ENCODE measurements around the gene RASD1.

The RASD1 gene, protein sequence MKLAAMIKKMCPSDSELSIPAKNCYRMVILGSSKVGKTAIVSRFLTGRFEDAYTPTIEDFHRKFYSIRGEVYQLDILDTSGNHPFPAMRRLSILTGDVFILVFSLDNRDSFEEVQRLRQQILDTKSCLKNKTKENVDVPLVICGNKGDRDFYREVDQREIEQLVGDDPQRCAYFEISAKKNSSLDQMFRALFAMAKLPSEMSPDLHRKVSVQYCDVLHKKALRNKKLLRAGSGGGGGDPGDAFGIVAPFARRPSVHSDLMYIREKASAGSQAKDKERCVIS
- total RNA-seq = 10.3 to 15.9 reads per million in 2 donors

DNA sequence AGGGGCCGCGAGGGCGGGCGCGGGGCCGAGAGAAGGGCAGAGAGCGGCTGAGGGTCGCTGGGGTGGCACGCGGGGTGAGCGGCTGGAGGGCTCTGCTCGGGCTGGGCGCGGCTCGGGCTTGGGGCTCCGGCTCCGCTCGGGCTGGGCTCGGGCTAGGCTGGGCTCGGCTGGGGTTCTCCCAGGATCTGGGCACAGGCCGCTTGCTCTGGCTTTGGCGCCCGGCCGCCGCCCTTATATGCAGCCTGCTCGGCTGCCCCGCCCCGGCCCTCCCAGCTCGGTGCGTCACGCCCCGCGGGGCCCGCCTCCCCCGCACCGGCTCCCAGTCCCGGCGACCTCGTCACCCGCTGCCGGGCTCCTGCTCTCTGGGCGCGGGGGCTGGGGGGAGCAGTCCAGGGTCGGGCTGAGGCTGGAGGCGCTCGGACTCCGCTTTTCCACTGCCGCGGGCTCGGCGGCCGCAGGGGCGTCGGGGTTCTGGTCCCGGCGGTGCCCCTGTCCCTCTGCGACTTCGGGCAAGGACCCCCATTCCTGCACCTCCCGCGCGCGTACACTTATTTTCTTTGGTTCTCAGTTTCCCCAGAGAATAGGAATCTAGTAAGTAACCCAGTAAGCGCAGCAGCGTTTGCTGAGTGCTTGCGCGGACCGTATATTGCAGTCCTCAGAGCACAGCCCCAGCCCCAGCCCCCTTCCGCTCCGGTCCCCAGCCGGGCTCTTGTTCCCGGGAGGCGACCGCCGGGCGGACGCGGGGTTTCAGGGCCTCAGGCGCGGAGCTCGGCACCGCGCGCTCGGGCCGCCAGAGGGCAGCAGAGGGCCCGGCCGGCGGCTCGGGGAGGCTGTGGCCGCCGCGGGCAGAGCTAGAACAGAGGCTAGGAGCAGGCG is at the start of gene RASD1:
RASD1 (minus strand) TSS at position 207 of the 876 bp plus-strand sequence. CDS start 214 bp downstream, outside the sequence.
- DNase-seq = peak; percentile 61 to 82 (median 70)

DNA sequence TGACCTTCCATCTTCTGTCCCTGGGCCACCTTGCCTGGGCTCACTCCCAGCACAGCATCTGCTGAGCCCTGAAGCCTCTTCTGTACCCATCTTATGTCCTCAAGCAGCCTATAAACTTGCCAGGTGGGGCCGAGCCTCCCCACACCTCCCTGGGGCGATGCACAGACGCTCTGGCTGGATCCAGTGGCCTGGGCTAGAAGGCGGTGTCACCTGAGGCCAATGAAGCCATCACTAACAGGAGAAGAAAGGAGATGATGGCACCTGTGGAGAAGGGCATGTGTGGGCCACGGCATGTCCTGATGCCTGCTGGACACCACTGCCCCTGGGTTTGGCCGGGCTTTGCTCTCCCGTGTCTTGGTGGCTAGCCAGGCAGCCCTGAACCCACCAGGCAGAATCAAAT is 49.8 kb upstream of the RASD1 start:
- no peak for DNase-seq

DNA sequence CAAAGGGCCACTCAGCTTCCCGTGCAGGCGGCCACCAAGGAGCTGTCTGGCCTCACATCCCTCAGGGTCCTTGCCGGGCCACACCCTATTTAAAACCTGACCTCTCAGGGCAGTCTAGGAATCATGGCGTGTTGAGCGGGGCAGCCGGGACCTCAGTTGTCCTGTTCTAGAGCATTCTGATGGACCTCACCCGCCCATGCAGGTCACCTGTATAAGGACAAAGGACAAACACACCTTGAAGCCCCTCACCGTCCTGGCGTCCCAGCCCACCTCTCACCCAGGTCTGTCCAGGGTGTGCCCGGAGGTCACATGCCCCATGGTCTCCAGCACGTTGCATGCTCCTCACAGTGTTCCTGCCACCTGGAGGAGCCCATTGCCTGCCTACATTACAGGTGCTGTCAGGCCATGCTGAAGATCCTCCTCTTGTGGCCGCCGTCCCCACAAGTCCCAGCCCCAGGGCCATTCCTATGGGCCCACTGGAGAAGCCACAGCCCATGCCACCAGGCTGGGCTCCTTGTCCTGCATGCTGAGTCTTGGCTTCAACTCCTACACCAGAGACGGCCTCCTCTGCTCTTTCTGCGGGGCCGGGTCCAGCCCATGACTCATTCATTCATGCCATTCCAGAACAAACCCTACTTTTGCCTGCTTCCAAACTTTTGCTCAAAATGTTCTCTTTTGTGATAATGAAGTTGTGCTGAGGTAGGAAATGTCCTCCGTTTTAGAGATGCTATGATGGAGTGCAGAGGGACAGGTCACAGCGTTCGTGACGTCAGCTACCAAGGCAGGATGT is 49.0 kb upstream of the RASD1 start:
- DNase-seq = no peak

DNA sequence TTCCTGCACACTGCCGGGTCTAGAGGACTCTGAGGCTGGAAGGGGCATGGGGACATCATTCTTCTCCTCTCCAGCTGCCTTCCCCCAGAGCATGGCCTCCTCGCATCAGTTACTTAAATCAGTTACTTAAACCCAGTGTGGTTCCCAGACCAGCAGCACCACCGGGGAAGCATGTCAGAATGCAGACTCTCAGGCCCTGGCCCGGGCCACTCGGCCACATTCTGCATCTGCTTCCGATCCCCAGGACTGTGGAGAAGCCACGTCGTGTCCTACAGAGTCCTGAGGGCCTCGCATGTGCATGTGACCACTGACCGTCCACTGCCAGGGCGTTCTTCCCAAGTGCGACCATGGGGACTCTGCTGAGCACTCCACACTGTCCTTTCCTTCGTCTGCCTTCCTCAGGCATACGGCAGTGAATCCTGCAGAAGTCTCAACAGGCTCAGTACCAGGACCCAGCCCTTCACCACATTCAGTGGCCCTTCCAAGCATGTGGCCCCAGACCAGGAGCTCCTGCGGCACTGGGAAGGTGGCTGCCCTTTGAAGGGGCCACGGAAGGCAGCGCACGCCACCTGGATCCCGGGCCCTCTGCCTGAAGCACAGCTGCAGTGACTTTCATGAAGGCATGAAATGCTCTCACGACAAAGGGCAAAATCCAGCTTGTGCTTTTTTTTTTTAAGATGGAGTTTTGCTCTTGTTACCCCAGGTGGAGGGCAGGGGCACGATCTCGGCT is 46.9 kb upstream of the RASD1 start:
- no peak for DNase-seq

DNA sequence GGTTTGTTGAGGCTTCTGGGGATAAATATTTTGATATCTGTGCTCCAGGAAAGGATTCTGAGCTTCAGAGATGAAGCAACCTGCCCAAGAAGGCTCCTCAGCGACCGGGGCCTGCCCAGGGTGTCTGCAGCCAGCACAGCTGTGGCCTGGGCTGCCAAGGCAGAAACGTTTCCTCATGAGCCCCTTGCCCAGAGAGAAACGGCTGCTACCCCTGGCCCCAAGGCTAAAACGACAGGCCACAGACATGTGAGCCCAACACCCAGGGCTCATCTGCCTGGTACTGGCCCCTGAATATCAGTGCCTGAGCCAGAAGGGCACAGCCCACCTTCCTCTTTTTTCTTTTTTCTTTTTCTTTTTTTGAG is 45.4 kb upstream of the RASD1 start:
- DNase-seq = no peak

DNA sequence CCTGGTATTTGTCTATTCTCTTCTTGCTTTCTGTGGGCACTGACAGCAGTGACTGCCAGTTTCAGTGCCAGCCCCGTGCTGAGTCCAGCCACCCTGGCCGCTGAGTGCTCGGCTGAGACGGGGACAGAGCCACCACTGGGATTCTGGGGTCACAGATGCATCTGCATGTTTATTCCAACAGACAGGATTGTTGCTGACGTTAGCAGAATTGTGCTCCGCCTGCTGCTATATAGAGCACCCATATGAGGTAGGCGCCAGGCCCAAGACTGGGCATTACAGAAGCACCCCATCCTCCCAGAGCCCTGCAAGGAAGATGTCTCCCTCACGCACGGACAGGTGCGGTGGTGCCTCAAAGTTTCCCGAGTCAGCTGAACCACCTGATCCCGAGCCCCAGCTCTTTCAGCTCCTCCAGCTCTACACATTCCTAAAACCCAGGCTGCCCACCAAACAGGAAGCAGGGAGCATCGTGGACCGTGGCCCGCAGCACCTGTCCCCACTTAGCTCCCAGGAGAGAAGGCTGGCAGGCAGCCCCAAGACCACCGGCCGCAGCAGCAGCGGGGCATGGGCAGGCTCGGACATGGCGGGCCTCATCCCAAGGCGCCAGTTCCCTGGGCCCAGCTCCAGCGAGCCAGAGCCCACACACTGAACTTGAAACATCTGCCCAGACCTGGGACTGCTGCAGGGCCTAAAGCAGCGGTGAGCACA is 44.9 kb upstream of the RASD1 start:
- no peak for DNase-seq

DNA sequence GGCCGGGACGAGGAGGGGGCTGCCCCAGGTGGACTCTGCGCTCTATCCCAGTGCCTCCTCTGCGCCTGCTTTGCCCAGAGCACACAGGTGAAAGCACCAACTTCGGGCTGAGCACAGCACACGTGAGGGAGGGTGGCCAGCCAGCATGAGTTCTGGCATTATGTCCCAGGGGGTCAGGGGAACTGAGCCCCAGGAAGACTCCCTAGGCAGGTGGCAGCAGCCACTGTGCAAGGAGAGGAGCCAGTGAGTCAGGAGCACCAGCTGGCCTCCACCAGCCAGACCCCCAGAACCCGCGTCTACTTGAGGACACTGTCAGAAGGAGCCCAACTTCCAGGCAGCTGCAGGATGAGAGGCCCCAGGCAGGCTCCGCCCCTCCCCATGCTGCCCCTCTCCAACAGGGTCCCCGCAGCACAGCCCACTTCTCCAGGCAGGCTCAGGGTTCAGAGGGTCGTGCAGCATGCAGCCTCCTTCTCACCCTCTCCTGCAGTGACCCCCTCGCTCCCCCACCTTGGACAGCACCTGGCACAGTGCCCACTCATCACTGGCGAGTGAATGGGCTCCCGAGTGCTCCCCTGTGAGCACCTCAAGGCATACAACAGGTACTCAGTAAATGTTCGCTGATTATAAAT is 44.2 kb upstream of the RASD1 start:
- no peak for DNase-seq

DNA sequence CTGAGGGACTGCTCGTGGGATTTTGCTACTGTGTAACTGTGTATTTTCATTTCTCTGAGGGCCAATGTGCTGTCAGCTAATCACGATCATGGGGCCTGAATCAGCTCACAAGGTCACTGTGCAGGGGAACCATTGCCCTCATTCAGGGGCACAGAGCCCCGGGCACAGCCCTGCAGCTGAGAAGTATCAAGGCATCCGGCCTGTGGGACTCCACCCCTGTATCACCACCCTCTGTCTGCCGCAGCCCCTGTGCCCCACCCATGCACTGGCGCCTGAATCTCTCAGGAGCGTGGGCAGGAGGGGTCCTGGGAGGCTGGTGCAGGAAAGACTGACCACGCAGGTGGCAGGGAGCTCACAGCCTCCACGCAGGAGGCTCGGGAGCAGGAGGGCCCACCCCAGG is 43.4 kb upstream of the RASD1 start:
- DNase-seq = no peak

DNA sequence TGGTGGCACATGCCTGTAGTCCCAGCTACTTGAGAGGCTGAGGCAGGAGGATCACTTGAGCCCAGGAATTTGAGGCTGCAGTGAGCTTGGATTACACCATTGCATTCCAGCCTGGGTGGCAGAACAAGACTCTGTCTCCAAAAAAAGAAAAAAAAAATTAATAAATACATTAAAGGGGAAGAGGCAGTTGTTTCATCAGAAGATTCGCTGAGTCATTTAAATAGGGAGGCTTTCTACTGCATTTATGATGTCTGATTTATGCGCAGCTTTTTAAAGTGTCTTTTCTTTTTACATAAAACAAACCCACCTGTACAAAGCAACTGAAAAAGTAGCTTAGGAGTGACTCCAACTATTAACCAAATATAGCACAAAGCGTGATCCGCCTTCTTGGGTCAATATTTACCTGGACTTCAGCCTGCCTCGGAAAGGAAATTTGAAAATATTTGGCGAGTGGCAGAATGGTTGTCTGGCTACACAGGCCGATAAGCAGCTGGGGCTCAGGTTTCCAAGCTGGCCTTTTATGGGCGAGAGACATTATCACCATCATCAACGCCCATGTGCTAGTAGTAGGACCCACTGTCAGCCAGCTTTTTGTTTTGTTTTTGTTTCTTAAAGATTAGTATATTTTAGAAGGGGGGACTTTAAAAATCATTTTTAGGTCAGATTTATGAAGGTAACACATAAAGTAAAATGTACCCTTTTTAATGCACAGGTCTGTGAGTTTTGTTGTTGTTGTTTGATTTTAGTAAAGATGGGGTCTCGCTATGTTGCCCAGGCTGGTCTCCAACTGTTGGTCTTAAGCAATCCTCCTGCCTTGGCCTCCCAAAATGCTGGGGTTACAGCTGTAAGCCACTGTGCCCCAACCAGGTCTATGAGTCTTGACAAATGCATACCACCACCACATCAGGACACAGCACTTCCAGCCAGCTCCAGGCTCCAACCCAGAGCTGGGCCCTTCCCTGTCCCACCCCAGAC is 42.5 kb upstream of the RASD1 start:
- no peak for DNase-seq

DNA sequence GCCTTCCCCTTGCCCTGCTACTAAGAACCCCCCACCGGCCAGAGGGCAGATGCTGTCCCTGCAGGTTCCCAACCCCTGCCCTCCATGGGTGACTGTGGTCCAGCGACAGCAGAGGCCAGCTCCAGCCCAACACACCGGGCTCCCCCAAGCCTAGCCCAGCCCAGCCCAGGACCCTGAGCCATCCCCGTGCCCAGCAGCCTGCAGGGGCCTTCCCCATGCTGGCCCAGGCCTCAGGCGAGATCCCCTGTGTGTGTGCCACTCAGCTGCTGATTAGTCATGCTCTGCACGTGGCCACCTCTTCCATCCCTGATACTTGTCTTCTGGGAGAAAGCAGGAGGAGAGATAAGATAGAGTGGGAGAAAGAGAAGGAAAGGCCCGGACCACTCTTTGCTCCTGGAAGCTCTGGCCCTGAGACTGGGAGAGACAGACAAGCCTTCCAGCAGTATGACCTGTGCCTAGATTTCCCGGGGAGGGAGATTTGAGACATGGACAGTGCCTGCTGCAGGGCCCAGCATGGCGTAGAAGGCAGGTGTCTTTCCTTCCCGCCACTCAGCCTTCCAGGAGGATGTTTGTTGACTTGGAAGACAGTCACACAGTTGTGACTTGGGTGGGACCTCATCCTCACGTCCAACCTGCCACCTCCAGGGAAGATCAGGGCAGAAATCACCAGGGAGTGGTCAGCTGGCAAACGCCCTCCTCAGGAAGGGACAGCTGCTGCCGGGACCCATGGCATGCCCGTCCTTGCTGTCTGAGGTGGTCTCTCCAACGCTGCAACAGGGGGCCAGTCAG is 41.3 kb upstream of the RASD1 start:
- no peak for DNase-seq

DNA sequence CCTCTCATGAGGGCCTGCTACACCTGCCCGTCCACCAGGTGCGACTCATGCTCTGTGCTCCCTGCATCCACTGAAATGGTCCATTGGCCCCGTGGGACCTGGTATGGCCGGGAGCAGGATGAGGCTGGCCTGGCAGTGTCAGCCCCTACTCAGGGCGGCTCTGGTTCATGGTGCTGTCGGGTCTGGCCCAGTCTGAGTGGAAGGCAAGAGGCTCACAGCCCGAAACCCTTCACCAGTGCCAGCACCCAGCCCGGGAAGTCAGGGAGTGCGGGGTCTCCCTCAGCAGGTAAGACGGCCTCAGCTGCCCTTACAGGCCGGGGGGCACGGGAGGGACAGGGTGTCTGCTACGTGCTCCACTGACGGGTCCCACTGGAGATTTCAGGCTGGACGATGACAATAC is 40.5 kb upstream of the RASD1 start:
- DNase-seq = no peak

DNA sequence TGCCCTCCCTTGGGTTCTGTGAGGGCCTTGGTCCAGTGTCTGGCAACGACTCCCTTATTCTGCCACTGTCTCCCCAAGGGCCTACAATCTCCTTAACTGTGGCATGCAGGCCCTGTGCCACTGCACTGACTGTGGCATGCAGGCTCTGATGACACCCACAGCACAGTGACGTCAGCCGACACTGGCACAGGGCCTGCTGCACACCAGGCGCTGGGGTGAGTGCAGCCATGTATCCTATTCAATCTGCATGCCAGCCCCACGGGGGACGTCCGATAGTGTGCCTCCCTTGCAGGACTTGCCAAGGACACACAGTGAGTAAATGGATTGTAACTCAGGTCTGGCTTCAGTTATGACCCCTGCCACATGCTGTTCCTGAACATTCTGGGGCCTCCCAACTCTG is 39.8 kb upstream of the RASD1 start:
- DNase-seq = no peak

DNA sequence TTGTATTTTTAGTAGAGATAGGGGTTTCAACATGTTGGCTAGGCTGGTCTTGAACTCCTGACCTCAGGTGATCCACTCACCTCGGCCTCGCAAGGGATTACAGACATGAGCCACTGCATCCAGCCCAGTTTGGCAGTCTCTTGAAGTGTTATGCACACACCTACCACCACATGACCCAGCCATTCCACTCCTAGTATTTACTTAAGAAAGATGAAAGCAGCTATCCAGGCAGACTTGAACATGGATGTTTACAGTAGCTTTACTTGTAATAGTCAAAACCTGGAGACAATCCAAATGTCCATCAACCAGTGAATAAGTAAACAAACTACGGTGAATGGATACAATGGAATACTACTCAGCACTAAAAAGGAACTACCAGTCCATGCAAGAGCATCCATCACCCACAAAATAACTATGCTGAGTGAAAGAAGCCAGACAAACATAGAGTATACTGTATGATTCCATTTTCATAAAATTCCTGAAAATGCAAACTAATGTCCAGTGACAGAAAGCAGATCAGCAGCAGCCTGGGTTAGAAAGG is 37.8 kb upstream of the RASD1 start:
- DNase-seq = no peak

DNA sequence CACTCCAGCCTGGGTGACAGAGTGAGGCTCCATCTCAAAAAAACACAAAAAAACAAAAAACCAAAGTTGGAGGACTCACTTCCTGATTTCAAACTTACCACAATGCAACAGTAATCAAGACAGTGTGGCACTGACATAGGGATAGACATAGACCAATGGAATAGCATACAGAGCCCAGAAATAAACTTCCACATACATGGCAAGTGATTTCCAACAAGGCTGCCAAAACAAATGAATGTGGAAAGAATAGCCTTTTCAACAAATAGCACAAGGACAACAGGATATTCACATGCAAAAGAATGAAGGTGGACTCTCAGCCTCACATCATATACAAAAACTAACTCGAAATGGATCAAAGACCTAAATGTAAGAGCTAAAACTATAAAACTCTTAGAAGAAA is 36.8 kb upstream of the RASD1 start:
- no peak for DNase-seq

DNA sequence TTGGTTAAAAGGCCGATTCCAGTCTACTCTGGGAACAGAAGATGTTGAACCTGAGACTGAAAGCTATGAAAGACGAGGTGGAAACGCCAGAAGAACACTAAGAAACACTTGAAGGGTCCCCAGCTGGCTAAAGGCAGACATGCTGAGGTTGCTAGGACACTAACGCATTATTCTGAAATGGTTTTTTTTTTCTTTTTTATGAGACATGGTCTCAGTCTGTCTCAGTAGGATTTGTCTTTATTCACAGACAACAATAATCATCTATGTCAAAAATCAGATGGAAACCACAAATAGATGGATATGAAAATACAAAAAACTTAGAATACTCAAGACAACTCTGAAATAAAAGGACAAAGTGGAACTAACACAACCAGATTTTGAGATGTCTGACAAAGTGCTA is 35.0 kb upstream of the RASD1 start:
- no peak for DNase-seq

DNA sequence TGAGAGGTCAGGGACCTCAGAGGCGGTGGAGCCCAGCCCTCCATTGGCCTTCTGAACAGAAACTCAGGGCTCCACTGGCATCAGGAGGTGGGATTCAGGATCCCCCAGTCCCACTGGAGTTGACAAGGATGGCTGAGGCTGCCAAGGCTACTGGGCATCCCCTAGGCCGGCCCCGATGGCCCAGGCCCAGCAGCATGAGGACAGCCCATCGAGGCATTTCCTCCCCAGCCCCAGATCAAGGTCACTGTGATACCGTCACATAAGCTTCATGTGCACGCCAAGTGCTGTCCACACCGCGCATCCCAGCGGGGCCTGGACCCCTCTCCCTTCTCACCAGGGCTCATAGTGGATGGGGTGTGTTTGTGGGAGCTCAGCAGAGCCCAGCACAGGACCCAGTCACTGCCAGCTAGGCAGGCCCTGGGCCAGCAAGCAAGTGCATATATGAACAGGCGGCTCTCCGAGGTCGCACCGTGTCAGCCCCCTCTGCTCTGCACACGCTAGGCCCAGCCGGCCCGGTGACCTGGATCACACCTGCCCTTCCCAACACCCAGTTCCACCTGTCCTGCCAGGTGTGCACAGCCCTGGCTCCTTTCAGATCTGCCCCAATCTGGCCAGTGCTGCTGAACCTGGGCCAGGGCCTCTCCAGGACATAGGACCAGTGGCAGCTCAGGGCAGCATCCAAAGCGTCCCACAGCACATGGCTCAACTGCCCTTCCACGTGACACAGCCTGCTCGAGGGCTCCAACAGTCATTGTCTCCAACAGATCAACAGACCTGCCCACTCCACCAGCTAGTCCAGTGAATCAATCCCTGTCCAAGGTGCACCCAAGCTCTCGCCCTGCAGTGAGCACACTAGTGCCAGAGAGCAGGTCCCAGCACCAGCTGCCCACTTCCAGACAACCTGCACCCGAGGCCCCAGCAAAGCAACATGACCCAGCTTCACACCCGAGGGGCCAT is 32.8 kb upstream of the RASD1 start:
- no peak for DNase-seq

DNA sequence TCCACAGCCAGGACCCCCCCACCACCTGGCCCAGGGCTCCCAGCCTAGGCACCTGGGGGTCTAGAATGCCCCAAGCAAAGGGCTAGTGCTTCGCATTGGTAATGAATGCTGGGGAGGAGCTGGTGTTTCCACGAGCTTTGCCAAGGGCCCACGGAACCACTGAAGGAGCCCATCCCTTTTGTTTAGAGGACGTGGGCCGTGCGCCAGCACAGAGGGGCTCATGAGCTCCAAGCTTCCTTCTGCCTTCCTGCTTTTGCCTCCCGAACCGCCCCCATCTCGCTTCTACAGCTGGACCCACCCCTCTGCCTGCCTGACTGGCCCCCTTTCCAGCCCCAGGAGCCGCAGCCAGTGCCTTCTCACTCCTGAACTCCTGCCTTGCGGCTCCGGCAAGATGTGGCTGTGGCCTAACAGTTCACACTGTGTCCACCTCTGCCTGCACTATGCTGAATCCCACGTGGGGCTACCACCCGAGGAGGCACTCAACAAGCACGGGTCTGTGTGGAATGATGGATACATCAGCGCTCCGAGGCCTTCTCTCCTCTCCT is 31.8 kb upstream of the RASD1 start:
- no peak for DNase-seq

DNA sequence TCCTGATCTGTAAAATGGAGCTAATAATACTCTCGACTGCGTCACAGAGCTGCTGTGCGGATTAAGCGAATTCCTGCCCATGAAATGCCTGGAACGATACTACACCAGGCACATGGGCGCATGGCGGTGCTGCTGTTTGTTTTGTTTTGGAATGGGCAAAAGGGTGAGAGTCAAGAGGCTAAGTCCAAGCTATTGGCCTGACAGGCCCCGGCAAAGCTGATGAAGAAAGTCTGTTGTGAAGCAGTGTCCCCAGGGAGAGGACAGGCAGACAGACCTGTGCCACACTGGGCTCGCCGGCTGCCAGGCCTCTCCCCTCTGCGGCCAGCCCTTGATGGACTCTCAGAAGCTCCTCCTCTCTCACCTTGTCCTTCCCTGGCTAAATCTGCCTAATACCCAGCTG is 31.3 kb upstream of the RASD1 start:
- no peak for DNase-seq

Measured in T-helper 2 cell (primary cell).